NB4 (cell line): ENCODE results near the gene CNTNAP2.

Source experiments
- DNase-seq: peaks from one replicate; pipeline ENCODE4 v3.0.0; 2010; ENCODE audit warnings: low read depth
- H3K4me3 ChIP-seq: one replicate; pipeline ENCODE4 v1.5.1; 2011; ENCODE audit warnings: mild to moderate bottlenecking, low read depth, low read length, moderate library complexity
- MYC ChIP-seq: IDR thresholded peaks from 2 replicates; pipeline ENCODE4 v1.6.1; 2011; ENCODE audit warnings: low read depth, low read length
- POLR2A ChIP-seq: IDR thresholded peaks from 2 replicates; pipeline ENCODE4 v1.6.1; 2011; ENCODE audit warnings: mild to moderate bottlenecking; ENCODE audit not compliant: insufficient read length; ENCODE audit errors: extremely low read depth
- TF ChIP-seq, protein P1 (sequence below): IDR thresholded peaks from one replicate; pipeline ENCODE4 v1.5.1; 2012; ENCODE audit warnings: low read depth, low read length
- TF ChIP-seq, protein P2 (sequence below): IDR thresholded peaks from 2 replicates; pipeline ENCODE4 v1.6.1; 2011; ENCODE audit warnings: low read depth, low read length

The CNTNAP2 gene

DNA sequence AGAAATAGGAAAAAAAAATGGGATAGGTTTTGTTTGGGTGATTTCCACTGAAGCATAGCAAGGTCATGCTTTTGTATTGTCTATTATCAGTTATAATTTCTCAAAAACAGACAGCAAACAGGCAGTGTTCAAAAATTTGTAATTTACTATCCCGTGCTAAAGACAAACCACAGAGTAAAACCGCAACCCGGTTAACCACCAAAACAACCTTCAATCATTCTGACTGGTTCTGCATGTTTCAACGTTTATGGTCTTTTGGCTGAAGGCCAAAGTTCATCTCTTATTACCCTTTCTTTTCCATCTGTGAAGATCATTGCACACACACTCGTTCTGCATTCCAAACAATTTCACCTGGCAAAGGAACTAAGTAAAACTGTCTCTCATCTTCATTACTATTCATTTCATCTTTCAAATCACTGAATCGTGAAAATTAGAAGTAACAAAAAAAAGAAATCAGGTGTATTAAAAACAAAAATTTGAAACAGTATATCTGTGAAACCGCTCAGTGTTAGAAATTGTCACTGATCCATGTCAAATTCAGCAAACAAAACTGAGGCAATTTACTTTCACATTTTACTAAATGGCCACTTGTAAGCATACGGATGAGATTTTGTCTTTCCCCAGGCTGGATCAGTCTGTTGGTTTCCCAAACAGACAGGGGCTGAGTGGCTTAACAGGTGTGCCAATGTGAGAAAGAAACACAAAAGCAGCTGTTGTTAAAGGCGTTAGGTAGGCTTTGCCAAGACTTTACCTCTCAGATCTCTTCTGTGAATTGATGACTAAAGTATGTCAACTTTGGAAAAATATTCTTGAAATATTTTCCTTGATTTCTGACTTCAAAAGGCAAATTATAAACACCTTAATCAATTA is 539.6 kb downstream of the CNTNAP2 start:
- peak; percentile 71 for DNase-seq
- TF ChIP-seq MYC = no peak
- TF ChIP-seq, protein P1, sequence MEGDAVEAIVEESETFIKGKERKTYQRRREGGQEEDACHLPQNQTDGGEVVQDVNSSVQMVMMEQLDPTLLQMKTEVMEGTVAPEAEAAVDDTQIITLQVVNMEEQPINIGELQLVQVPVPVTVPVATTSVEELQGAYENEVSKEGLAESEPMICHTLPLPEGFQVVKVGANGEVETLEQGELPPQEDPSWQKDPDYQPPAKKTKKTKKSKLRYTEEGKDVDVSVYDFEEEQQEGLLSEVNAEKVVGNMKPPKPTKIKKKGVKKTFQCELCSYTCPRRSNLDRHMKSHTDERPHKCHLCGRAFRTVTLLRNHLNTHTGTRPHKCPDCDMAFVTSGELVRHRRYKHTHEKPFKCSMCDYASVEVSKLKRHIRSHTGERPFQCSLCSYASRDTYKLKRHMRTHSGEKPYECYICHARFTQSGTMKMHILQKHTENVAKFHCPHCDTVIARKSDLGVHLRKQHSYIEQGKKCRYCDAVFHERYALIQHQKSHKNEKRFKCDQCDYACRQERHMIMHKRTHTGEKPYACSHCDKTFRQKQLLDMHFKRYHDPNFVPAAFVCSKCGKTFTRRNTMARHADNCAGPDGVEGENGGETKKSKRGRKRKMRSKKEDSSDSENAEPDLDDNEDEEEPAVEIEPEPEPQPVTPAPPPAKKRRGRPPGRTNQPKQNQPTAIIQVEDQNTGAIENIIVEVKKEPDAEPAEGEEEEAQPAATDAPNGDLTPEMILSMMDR = no peak
- TF ChIP-seq POLR2A = no peak
- TF ChIP-seq, protein P2, sequence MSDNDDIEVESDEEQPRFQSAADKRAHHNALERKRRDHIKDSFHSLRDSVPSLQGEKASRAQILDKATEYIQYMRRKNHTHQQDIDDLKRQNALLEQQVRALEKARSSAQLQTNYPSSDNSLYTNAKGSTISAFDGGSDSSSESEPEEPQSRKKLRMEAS = no peak
- no peak overlapping the region for H3K4me3 ChIP-seq

DNA sequence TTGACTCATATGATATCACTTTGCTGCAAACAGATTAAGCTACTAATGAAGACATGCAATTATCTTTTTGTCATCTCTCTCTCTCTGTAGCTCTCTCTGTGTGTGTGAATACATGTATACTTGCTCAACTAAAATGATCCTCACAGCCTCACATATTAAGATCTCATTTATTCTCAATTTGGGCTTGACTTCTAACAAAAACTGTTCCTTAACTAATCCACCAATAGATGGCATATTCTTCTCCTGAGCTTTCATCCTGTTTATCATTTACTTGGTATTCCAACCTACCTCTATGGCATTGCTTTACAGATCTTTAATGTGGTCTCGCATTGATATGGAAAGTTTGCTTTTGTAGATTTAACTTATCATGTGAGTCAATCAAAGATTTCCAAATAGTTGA is 540.4 kb downstream of the CNTNAP2 start:
- no peak overlapping the region for H3K4me3 ChIP-seq
- TF ChIP-seq POLR2A (no peak), MYC (no peak)
- TF ChIP-seq, protein P1 = no peak
- TF ChIP-seq, protein P2 = no peak
- no peak for DNase-seq

DNA sequence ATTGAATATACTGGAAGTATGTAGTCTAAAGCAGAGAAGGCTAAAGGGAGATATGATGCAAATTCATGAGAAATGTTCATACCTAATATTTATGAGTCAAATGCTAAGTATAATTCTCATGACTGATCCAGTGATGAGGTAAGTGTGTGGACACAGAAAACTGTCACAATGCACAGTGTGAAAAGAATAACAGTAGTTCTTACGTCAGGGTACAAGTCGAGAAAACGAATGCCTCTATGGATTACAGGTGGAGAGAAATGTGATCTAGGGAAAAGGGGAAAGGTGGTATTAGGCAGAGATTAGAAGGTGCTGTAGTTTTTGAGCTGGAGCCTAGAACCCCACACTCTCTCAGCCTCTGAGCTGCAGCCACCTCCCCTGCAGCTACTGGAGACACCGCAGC is 542.0 kb downstream of the CNTNAP2 start:
- no peak for DNase-seq
- TF ChIP-seq MYC (no peak), POLR2A (no peak)
- TF ChIP-seq, protein P2 = no peak
- TF ChIP-seq, protein P1 = no peak
- no peak overlapping the region for H3K4me3 ChIP-seq

DNA sequence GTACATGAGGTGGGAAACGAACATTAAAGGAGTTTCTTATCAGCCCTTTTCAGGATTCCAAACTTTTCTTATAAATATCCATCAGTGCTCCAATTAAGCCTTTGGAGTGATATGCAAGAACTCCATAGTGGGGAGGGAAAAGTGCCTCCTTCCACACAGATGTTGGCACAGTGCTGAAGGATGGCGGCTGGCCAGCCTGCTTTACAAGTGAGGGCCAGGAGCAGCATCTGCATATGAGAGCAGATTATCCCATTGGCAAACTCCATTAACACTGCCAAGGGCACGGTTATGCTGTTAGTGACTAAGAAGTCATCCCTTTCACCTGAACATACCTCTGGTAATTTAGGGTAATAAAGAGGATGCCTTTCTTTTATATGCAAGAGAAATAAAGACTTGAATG is 543.1 kb downstream of the CNTNAP2 start:
- H3K4me3 ChIP-seq = no peak overlapping the region
- no peak for DNase-seq
- TF ChIP-seq, protein P1 = no peak
- TF ChIP-seq MYC (no peak), POLR2A (no peak)

DNA sequence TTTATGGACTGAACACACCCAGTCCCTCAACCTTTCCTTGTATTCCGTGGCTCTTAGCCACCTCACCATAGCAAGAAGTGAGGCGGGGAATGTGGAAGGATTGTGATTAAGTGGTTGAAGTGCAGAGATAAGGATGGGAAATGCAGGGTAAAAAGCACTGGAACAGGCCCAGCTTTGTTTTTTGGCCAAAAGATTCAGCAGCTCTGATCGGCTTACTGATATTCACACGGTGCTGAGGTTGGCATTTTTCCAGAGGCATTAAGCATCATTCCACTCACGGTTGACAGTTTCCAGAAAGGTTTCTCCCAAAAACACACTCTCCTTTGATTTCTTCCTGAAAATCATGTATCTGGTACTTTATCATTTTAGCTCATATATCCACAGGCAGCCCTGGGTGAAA is 544.2 kb downstream of the CNTNAP2 start:
- no peak for DNase-seq
- TF ChIP-seq, protein P1 = no peak
- TF ChIP-seq, protein P2 = no peak
- no peak for TF ChIP-seq MYC
- no peak for TF ChIP-seq POLR2A
- H3K4me3 ChIP-seq = no peak overlapping the region

DNA sequence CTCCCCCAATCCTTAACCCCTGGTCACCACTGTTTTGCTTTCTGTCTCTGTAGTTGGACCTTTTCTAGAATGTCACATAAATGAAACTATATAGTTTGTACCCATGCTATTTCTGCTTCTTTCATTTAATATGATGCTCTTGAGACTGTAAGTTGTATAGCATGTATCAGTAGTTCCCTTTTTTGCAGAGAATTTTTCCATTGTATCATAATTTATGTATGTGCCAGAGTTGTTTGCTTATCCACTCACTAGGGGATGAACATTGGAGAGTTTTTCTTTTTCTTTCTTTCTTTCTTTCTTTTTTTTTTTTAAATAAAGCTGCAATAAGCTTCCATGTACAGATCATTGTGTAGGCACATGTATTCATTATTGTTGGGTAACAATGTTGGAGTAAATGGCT is 544.8 kb downstream of the CNTNAP2 start:
- TF ChIP-seq, protein P2 = no peak
- no peak for TF ChIP-seq MYC
- TF ChIP-seq, protein P1 = no peak
- no peak for TF ChIP-seq POLR2A
- no peak for DNase-seq
- H3K4me3 ChIP-seq = no peak overlapping the region
